Erythroblast (primary cell): Measurements from ENCODE around the gene MTG2.

Experiments used
- GATA1 ChIP-seq: IDR thresholded peaks from 2 replicates; pipeline ENCODE4 v1.6.1; 2011; ENCODE audit warnings: low read depth, mild to moderate bottlenecking, control low read depth, low read length, moderate library complexity
- POLR2A ChIP-seq: IDR thresholded peaks from 2 replicates; pipeline ENCODE4 v1.6.1; 2011; ENCODE audit warnings: mild to moderate bottlenecking, low read length

- TF ChIP-seq POLR2A, result no peak
- no peak for TF ChIP-seq GATA1
Observed at GRCh38 chr20:62141397-62142251, 41.2 kb upstream of the MTG2 start.
